ENCODE data around the gene ZNF497. TPM values are rescaled to one million over a fixed set of nuclear protein-coding genes. Genes with fewer than 3 reads are reported as not detected.
"Not testable (repeated sequence)": the region's sequence is repeated elsewhere in the genome, so short reads cannot be mapped to it uniquely, and the experiment has no call there.

ZNF497 gene
- total RNA-seq, 1 experiment from 2014 or later, result 3.0 TPM

GRCh38 chr19:58311345-58311865 lies 51.1 kb downstream of the ZNF497 start:
- H3K4me3 ChIP-seq, result no peak overlapping the region
- peaks cover 34% of the 10 kb centered on the region for H3K9me3 ChIP-seq
- DNase-seq, result no peak
- no peaks in the 10 kb centered on the region for H3K27me3 ChIP-seq
- H3K36me3 ChIP-seq, result peaks cover 86% of the 10 kb centered on the region

- H3K27me3 ChIP-seq, H3K4me3 ChIP-seq, DNase-seq: not testable (repeated sequence)
- H3K9me3 ChIP-seq, result peaks cover 40% of the 10 kb centered on the region
- H3K36me3 ChIP-seq, result peaks cover 93% of the 10 kb centered on the region
These were observed 51.9 kb downstream of the ZNF497 start for GRCh38 chr19:58310685-58311084.

- Histone ChIP-seq H3K27me3 (no peaks in the 10 kb centered on the region), H3K36me3 (peaks cover 74% of the 10 kb centered on the region), H3K4me3 (no peak overlapping the region), H3K9me3 (peaks cover 48% of the 10 kb centered on the region)
- no peak for DNase-seq
These were observed 54.8 kb downstream of the ZNF497 start for GRCh38 chr19:58307736-58308135.

- DNase-seq, result no peak
- peaks cover 43% of the 10 kb centered on the region for H3K9me3 ChIP-seq
- H3K4me3 ChIP-seq, result peak overlapping the region; percentile 68
- peaks cover 71% of the 10 kb centered on the region for H3K36me3 ChIP-seq
- no peaks in the 10 kb centered on the region for H3K27me3 ChIP-seq
These were observed 56.6 kb downstream of the ZNF497 start for GRCh38 chr19:58305932-58306323.

GRCh38 chr19:58305065-58305931 lies 57.3 kb downstream of the ZNF497 start, which contains the start of gene ERVK3-1:
Gene ERVK3-1, plus strand, starts transcription at chr19:58305377. Its CDS starts 6,792 bp downstream, at chr19:58312169.
- Histone ChIP-seq H3K36me3 (peaks cover 69% of the 10 kb centered on the region), H3K27me3 (no peaks in the 10 kb centered on the region), H3K4me3 (peak within 1 kb of the TSS; percentile 68), H3K9me3 (peaks cover 43% of the 10 kb centered on the region)
- DNase-seq, result peak; percentile 97

- peaks cover 69% of the 10 kb centered on the region for H3K36me3 ChIP-seq
These were observed 57.8 kb downstream of the ZNF497 start for GRCh38 chr19:58304748-58305064.

More at GRCh38 chr19:58304748-58305064, 57.8 kb downstream of the ZNF497 start:
- H3K4me3 ChIP-seq, result peak overlapping the region; percentile 68
- peaks cover 42% of the 10 kb centered on the region for H3K9me3 ChIP-seq
- H3K27me3 ChIP-seq, result no peaks in the 10 kb centered on the region
- DNase-seq, result no peak

Other genes with a start within 250 kb of the ZNF497 start
- 9.8 and 10.2 TPM in 2 replicates for gene ZNF329, start 212.0 kb downstream of the ZNF497 start, total RNA-seq (2014; rRNA removed; shearing (Covaris generic); ENCODE audit: low replicate concordance)
- gene ZNF274, start 179.7 kb downstream of the ZNF497 start, total RNA-seq (2014; rRNA removed; shearing (Covaris generic); ENCODE audit: low replicate concordance), result 4.7 and 5.4 TPM in 2 replicates
- gene ZNF544, start 133.8 kb downstream of the ZNF497 start, total RNA-seq (2014; rRNA removed; shearing (Covaris generic); ENCODE audit: low replicate concordance), result 6.6 and 15.5 TPM in 2 replicates
- gene ZNF8, start 83.8 kb downstream of the ZNF497 start, total RNA-seq (2014; rRNA removed; shearing (Covaris generic); ENCODE audit: low replicate concordance), result 1.5 and 3.0 TPM in 2 replicates
- 26.0 and 32.0 TPM in 2 replicates for gene ERVK3-1, start 57.4 kb downstream of the ZNF497 start, total RNA-seq (2014; rRNA removed; shearing (Covaris generic); ENCODE audit: low replicate concordance)
- gene ZSCAN22, start 35.8 kb downstream of the ZNF497 start, total RNA-seq (2014; rRNA removed; shearing (Covaris generic); ENCODE audit: low replicate concordance), result 0.12 and 2.5 TPM in 2 replicates
- gene A1BG, start 9.3 kb downstream of the ZNF497 start, total RNA-seq (2014; rRNA removed; shearing (Covaris generic); ENCODE audit: low replicate concordance), result 29.0 TPM in 1 of 2 replicates, not detected in the other
- gene ZNF837, start 18.3 kb upstream of the ZNF497 start, total RNA-seq (2014; rRNA removed; shearing (Covaris generic); ENCODE audit: low replicate concordance), result 1.4 and 4.0 TPM in 2 replicates
- gene RPS5, start 24.5 kb upstream of the ZNF497 start, total RNA-seq (2014; rRNA removed; shearing (Covaris generic); ENCODE audit: low replicate concordance), result 3,455 and 3,636 TPM in 2 replicates
- gene RNF225, start 32.9 kb upstream of the ZNF497 start, total RNA-seq (2014; rRNA removed; shearing (Covaris generic); ENCODE audit: low replicate concordance), result 6.6 TPM in 1 of 2 replicates, not detected in the other
- gene ZNF584, start 45.9 kb upstream of the ZNF497 start, total RNA-seq (2014; rRNA removed; shearing (Covaris generic); ENCODE audit: low replicate concordance), result 25.3 and 32.4 TPM in 2 replicates
- gene ZNF132, start 77.4 kb upstream of the ZNF497 start, total RNA-seq (2014; rRNA removed; shearing (Covaris generic); ENCODE audit: low replicate concordance), result not detected in 2 replicates
- 11.5 and 22.9 TPM in 2 replicates for gene ZNF324B, start 88.9 kb upstream of the ZNF497 start, total RNA-seq (2014; rRNA removed; shearing (Covaris generic); ENCODE audit: low replicate concordance)
- 15.2 and 16.0 TPM in 2 replicates for gene ZNF324, start 104.3 kb upstream of the ZNF497 start, total RNA-seq (2014; rRNA removed; shearing (Covaris generic); ENCODE audit: low replicate concordance)
- gene ZNF446, start 113.6 kb upstream of the ZNF497 start, total RNA-seq (2014; rRNA removed; shearing (Covaris generic); ENCODE audit: low replicate concordance), result 18.4 and 23.5 TPM in 2 replicates
- gene SLC27A5, start 149.2 kb upstream of the ZNF497 start, total RNA-seq (2014; rRNA removed; shearing (Covaris generic); ENCODE audit: low replicate concordance), result 5.5 and 13.0 TPM in 2 replicates
- 8.3 and 24.7 TPM in 2 replicates for gene ZBTB45, start 157.1 kb upstream of the ZNF497 start, total RNA-seq (2014; rRNA removed; shearing (Covaris generic); ENCODE audit: low replicate concordance)
- gene TRIM28, start 181.3 kb upstream of the ZNF497 start, total RNA-seq (2014; rRNA removed; shearing (Covaris generic); ENCODE audit: low replicate concordance), result 352 and 641 TPM in 2 replicates
- gene CHMP2A, start 192.4 kb upstream of the ZNF497 start, total RNA-seq (2014; rRNA removed; shearing (Covaris generic); ENCODE audit: low replicate concordance), result 50.3 and 58.8 TPM in 2 replicates
- 132 and 239 TPM in 2 replicates for gene UBE2M, start 195.9 kb upstream of the ZNF497 start, total RNA-seq (2014; rRNA removed; shearing (Covaris generic); ENCODE audit: low replicate concordance)
- gene MZF1, start 210.6 kb upstream of the ZNF497 start, total RNA-seq (2014; rRNA removed; shearing (Covaris generic); ENCODE audit: low replicate concordance), result 9.4 and 23.8 TPM in 2 replicates